GM19239 (cell line): Measurements from ENCODE around the gene PNCK.
"Not testable (repeated sequence)": the region's sequence is repeated elsewhere in the genome, so short reads cannot be mapped to it uniquely, and the experiment has no call there.

Source experiments
- DNase-seq: peaks from one replicate; pipeline ENCODE4 v3.0.0; 2011; ENCODE audit warnings: low spot score; ENCODE audit not compliant: insufficient read length
- FAIRE-seq: peaks from 2 replicates; lab custom pipeline; 2011; peaks lifted over from hg19 to GRCh38; lab: Jason Lieb, UNC

The PNCK gene

DNA sequence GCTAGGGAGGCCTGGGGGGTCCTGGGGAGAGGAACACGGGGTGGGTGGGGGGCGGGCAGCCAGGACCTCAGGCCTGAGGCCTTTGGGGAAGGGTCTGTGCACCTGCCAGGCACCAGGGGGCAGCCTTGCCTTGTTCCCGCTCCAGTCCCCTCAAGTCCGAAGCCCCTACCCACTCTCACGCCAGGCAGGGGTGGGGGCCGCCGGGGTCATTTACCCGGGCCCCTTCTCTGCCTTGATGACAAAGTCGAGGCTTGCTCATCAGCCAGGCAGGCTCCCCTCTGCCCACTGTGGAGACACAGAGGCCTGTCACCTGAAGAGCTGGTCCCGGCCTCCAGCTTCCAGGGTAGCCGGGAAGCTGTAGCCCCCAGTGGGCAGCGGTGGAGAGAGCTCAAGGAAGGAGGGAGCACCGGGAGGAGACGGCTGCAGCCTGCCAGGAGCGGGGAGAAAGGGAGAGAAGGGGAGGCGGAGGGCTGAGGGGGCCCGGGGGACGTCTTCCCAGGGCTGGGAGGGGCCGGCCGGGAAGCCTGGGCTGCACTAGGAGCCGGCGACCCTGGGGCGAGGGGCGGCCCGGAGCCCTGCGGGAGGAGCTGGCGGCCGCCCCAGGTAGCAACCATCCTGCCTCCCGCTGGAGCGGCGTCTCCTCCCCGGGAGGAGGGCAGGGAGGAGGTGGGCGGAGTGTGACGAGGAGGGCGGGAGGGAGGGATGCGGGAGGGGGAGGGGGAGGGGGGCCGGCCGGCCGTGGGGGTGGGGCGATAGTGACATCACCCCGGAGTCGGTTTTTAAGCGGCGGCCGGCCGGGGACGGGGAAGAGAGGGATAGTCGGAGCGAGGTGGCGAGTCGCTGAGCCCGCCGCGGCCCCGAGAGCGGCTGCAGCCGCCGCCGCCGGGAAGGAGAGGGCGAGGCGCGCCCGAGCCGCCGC is 13.8 kb upstream of the PNCK start, which contains the start of gene SLC6A8:
TSS of gene SLC6A8 (plus strand) at position 806 of the 919 bp plus-strand sequence. CDS start 649 bp downstream, outside the sequence.
- DNase-seq = peak; percentile 20
- FAIRE-seq = no peak

DNA sequence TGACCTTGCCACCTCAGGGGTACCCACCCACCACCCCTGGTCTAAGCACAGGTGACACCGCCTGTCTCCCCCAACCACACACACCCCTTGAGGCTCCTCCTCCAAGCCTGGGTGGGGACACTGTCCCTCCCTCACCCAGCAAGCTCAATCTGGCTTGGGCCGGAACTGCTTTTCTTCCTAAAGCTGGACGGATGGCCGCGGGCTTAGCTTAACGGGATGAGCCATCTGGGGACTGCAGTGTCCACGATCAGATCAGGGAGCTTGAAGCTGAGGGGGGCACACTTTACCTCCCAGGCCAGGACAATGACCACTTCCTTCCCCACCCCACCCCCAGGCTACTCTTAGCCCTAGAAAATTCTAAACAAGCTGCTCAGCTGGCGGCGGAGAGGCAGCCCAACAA is 13.1 kb upstream of the PNCK start:
- DNase-seq = no peak
- FAIRE-seq = no peak

- FAIRE-seq (no peak), DNase-seq (no peak)
Observed at GRCh38 chrX:153685751-153686696, 12.4 kb upstream of the PNCK start.

GRCh38 chrX:153685156-153685536 is 11.5 kb upstream of the PNCK start:
- no peak for DNase-seq

DNA sequence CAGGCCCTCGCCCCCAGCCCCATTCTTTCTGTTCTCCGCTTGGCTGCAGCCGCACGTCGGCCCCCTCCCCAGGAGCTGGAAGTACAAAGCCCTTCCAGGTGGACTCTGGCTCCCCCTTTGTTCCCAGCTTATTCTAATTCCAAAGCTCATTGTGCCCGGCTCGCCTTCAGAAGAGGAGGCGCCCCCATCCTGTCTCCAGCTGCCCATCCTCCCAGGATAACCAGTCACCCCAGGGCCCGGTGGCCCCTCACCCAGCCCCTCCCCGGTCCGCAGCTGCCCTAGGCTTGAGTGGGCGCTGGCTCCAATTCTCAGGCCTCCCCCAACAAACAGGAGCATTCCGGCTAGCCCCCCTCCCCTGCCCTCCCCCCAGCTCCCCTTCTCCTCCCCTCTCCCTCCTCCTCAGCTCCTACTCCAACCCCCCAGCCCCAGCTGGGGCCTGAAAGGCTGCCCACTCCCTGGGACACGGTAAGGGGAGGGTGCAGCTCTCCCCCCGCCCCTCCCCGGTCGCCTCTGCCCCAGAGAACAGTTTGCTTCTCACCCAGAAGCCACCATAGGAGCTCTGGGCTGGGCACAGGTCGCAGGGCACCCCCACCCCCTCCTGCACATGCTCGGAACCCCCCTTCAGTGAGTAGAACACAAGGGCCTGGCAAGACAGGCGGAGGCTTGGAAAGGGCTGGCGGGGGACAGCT is 11.0 kb upstream of the PNCK start:
- DNase-seq = no peak
- FAIRE-seq = no peak

More at GRCh38 chrX:153685156-153685536, 11.5 kb upstream of the PNCK start:
- FAIRE-seq = no peak

- FAIRE-seq, DNase-seq: not testable (repeated sequence)
Observed at GRCh38 chrX:153683486-153683885, 9.9 kb upstream of the PNCK start.

DNA sequence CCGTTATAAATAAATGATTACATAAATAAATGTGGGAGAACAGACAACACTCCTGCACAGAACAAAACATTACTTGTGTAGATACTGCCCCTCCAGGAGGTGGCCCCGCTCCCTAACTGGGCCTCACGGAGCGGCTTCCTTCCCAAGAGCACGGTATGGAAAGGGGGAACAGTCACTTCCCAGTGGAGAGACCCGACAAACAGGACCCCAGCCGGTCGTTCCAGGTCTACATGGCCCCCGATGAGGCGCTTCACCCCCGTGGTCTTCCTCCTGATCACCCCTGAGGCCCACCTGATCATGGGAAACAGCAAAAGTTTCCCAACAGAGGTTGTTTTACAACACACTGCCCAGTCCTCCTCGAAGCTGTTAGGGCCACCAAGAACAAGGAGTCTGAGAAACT is 7.6 kb upstream of the PNCK start:
- no peak for FAIRE-seq
- DNase-seq = no peak

DNA sequence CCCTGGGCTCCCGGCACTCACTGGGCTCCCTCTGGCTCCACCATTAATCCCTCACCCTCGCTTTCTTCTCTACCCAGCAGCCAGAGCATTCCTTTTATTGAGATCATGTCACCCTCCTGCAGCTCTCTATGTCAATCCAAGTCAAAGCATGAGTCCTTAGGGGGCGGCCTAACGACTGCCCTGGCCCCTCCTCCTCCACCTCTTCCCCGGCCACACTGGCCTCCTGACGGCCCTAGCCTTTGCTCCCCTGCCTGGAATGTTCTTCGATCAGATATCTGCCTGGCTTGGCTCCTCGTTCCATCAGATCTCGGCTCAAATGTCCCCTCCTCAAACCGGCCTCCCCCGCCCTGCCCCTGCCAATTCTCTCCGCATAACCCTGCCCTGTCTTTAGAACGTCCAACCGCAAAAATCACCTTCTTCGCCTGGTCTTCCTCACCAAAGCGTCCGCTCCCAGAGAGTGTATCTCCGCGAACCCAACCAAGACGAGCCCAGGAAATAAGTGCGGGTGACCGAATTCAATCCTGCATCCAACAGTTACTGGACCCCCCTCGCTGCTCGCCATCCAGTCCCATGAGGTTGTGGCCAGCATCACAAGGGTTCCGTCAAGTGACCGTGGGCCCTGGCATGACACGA is 722 bp upstream of the PNCK start:
- no peak for FAIRE-seq
- DNase-seq = no peak

DNA sequence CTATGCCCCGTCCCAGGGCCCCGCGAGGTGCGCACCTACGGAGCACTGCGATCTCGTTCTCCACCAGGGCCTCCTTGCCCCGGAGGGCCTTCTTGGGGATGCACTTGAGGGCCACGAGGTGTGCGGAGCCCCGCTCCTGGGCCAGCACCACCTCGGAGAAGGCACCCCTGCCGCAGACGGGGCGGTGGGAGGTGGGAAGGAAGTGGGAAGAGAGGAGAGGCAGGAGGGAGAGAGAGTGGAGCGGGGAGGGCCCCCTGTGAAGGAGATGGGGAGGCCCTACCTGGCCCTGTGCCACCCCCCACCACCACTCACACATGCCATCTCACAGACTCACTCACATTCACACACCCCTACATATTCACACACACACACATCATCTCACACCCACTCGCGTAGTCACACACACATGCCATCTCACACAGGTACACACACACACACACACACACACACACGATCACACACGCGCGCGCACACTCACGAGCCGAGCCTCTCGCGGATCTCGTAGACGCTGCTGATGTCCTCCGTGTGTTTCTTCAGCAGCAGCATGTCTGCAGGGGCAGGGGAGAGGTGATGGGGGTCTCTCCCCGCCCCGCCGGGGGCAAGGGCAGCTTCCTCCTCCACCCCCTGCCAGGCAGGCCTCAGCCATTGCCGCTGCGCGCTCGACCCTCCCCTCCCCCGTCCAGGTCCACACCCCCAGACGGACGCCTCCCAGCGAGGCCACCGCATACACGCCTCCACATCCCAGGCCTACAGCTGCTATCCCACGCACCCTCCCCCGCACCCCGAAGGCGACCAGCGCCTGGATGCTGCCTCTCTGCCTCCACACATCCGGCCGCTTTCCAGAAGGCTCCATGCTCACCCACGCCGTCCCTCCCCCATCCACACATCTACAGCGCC is 834 bp downstream of the PNCK start:
- FAIRE-seq (no peak), DNase-seq (no peak)

DNA sequence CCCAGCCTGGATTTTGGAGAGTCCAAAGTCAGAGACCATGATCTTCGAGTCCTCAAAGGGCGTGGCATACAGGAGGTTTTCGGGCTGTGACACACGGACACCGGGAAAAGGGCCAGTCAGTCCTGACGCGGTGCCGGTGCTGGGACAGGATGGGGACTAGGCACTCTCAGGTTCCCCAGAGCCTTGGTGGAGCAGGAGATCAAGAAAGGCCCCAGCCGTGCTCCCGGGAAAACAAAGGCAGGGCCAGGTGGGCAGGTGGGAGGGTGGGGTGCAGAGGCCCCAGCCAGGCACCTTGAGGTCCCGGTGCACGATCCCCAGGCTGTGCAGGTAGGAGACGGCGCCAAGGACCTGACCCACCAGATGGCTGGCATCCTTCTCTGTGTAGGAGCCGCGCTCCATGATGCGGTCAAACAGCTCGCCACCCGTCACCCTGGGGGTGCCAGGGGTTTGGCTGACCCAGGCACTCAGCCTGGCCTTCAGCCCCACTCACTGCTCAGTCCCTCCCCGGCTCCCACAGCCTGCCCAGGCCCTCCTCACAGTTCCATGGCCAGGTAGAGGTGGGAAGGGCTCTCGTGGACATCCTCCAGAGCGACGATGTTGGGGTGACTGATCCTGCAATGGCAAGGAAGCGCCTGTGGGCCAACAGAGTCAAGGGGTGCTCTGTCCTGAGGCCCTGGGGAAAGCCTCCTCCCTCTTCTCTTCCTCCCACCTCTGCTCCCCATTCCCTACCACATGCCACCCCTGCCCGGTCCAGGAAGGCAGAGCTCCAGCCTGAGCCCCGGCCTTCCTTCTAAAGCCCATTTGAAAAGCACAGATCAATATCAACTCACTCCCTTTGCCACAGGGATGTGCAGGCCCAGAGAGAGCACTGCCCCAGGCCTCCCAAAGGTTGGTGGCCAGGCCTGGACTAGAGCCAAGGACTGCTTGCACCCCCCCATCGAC is 1.8 kb downstream of the PNCK start:
- DNase-seq (no peak), FAIRE-seq (no peak)

- DNase-seq (no peak), FAIRE-seq (no peak)
Observed at GRCh38 chrX:153670748-153671588, 2.6 kb downstream of the PNCK start.

DNA sequence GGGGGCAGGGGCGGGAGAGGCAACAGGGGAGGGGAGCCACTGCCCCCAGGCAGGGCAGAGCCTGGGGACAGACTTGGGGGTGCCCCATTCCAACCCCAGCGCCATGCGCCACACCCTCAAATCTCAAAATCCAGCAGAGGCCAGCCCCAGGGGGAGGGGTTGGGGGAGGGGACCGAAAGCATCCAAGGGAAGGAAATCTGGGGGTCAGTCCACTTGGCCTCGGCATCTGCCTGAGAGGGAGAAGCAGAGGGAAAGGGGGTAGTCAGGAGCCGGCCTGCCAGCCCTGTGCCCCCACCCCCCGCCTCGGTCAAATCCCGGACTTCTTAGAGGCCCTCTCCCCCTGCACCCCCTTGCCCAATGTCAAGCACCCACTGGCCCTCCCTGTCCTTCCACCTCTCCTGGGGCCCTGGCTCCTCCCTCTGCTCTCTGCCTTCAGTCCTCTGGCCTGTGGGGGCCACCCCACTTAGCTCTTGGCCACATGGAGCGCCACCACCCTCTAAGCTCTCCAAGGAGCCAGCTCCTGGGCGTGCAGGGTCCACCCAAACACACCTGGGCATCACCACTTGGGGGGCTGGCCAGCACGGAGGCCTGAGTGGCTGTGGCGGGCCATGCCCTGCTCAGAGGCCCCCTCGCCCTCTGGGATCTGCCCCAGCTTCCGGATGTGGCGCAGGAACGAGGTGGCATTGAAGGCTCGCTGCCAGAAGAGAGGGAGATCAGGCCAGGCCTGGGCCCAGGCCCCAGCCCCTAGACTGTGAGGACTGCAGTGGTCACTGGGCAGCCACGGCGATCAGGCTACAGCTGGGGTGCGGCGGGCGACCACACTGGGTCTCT is 3.5 kb downstream of the PNCK start:
- DNase-seq (no peak), FAIRE-seq (no peak)

GRCh38 chrX:153669174-153669890 is 4.3 kb downstream of the PNCK start:
- peak; percentile 72 for DNase-seq
- FAIRE-seq = no peak

GRCh38 chrX:153668423-153669173 is 5.0 kb downstream of the PNCK start:
- no peak for DNase-seq
- no peak for FAIRE-seq

DNA sequence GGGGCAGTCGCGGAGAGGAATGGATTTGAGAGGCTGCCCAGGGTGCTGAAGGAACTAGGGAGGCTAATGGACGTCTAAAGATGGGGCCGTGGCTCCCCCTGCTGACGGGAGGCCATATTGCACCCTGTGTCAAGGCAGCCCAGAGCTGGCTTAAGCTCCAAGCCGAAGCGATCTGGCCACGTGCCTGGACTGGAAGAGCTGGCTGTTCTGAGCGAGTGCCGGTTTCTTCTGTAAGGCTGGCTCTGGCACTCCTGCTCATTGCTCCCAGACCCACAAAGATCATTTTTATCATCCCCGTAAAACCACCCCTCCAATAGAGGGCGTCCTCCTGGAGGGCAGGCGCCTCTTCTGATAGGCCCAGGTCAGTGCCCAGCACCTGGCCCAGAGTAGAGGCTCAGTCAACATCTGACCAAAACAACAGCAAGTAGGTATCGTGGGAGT is 5.6 kb downstream of the PNCK start:
- DNase-seq (peak; percentile 65), FAIRE-seq (peak; percentile 84)
